Osteoblast (primary cell): ENCODE measurements around the gene TJAP1. TPM values are rescaled to one million over a fixed set of nuclear protein-coding genes. Genes with fewer than 3 reads are reported as not detected.
A peak's percentile ranks its signal among the peaks of the same experiment; 100 is the strongest.

Experiments
- DNase-seq: peaks from one replicate; pipeline ENCODE4 v3.0.0; 2011; ENCODE audit warnings: low spot score, mixed read lengths; ENCODE audit not compliant: insufficient read length; ENCODE audit errors: missing footprints
- H2AFZ ChIP-seq: 2 replicates; pipeline ENCODE4 v1.6.0; 2011; ENCODE audit warnings: mild to moderate bottlenecking, low read length
- H3K27ac ChIP-seq: 2 replicates; pipeline ENCODE4 v1.5.1; 2011; ENCODE audit warnings: mild to moderate bottlenecking, low read depth, low read length, moderate library complexity
- H3K27me3 ChIP-seq: 2 replicates; pipeline ENCODE4 v1.6.0; 2012; ENCODE audit warnings: mild to moderate bottlenecking, control low read depth, inconsistent platforms, low read length, moderate library complexity; ENCODE audit not compliant: insufficient read depth
- H3K36me3 ChIP-seq: 2 replicates; pipeline ENCODE4 v1.5.1; 2011; ENCODE audit warnings: mild to moderate bottlenecking, low read length, control low read depth, moderate library complexity; ENCODE audit not compliant: insufficient read depth
- H3K4me1 ChIP-seq: 2 replicates; pipeline ENCODE4 v1.5.1; 2011; ENCODE audit warnings: mild to moderate bottlenecking, low read length, control low read depth, moderate library complexity; ENCODE audit not compliant: insufficient read depth
- H3K4me2 ChIP-seq: 2 replicates; pipeline ENCODE4 v1.6.0; 2011; ENCODE audit warnings: mild to moderate bottlenecking, low read length; ENCODE audit not compliant: insufficient read depth
- H3K4me3 ChIP-seq: fragments of 200-600 bp; sonication (generic); 3 replicates; pipeline ENCODE4 v1.5.1; 2012; ENCODE audit warnings: mild to moderate bottlenecking, low read length, inconsistent platforms; ENCODE audit not compliant: insufficient read depth
- H3K79me2 ChIP-seq: 2 replicates; pipeline ENCODE4 v1.6.0; 2012; ENCODE audit warnings: mild to moderate bottlenecking, low read length, control low read depth, inconsistent platforms; ENCODE audit not compliant: insufficient read depth
- H3K9me3 ChIP-seq: 2 replicates; pipeline ENCODE4 v1.5.1; 2011; ENCODE audit warnings: low read depth, low read length, control low read depth
- H4K20me1 ChIP-seq: 2 replicates; pipeline ENCODE4 v1.6.0; 2012; ENCODE audit warnings: mild to moderate bottlenecking, low read length, control low read depth; ENCODE audit not compliant: insufficient read depth
- CTCF ChIP-seq: IDR thresholded peaks from 2 replicates; pipeline ENCODE4 v1.5.1; 2011; ENCODE audit warnings: mild to moderate bottlenecking, low read depth, low read length, moderate library complexity; ENCODE audit errors: extremely low read depth
- total RNA-seq: library from RNA; depleted of rRNA; stranded (reverse); fragments of >200 nt; gene quantifications from 2 replicates; pipeline ENCODE4 v1.2.3, GENCODE V29; 2012

TJAP1 gene
- total RNA-seq, 1 donor, result 14.5 TPM

GRCh38 chr6:43504756-43505593 is 27.6 kb downstream of the TJAP1 start:
- no peak overlapping the region for H3K27ac ChIP-seq
- no peak overlapping the region for H3K4me3 ChIP-seq
- no peak for DNase-seq
- peaks cover 45% of the 10 kb centered on the region for H3K36me3 ChIP-seq
- TF ChIP-seq CTCF, result no peak
- peaks cover 10% of the 10 kb centered on the region for H3K4me1 ChIP-seq
- no peak overlapping the region for H3K4me2 ChIP-seq
- H2AFZ ChIP-seq, result no peak overlapping the region
- no peaks in the 10 kb centered on the region for H3K27me3 ChIP-seq
- no peaks in the 10 kb centered on the region for H3K79me2 ChIP-seq
- H3K9me3 ChIP-seq, result no peaks in the 10 kb centered on the region
- peaks cover 3% of the 10 kb centered on the region for H4K20me1 ChIP-seq

- Histone ChIP-seq H4K20me1 (peaks cover 3% of the 10 kb centered on the region), H3K4me2 (no peak overlapping the region), H3K27ac (no peak overlapping the region), H3K79me2 (no peaks in the 10 kb centered on the region), H3K9me3 (no peaks in the 10 kb centered on the region), H3K27me3 (no peaks in the 10 kb centered on the region), H2AFZ (no peak overlapping the region), H3K4me1 (peaks cover 15% of the 10 kb centered on the region), H3K4me3 (no peak overlapping the region), H3K36me3 (peaks cover 38% of the 10 kb centered on the region)
- no peak for TF ChIP-seq CTCF
- DNase-seq, result no peak
These were observed 28.3 kb downstream of the TJAP1 start for GRCh38 chr6:43505718-43506117.

- Histone ChIP-seq H3K4me2 (no peak overlapping the region), H3K79me2 (no peaks in the 10 kb centered on the region), H3K4me1 (peaks cover 17% of the 10 kb centered on the region), H2AFZ (no peak overlapping the region), H4K20me1 (peaks cover 4% of the 10 kb centered on the region), H3K27ac (no peak overlapping the region), H3K27me3 (no peaks in the 10 kb centered on the region), H3K9me3 (no peaks in the 10 kb centered on the region), H3K4me3 (no peak overlapping the region), H3K36me3 (peaks cover 38% of the 10 kb centered on the region)
- DNase-seq, result no peak
- TF ChIP-seq CTCF, result no peak
These were observed 28.8 kb downstream of the TJAP1 start for GRCh38 chr6:43506171-43506570.

GRCh38 chr6:43506667-43507471 is 29.5 kb downstream of the TJAP1 start:
- Histone ChIP-seq H3K4me3 (no peak overlapping the region), H3K4me1 (peaks cover 17% of the 10 kb centered on the region), H2AFZ (no peak overlapping the region), H4K20me1 (peaks cover 9% of the 10 kb centered on the region), H3K36me3 (peaks cover 43% of the 10 kb centered on the region), H3K27me3 (no peaks in the 10 kb centered on the region), H3K79me2 (no peaks in the 10 kb centered on the region), H3K4me2 (no peak overlapping the region), H3K27ac (no peak overlapping the region), H3K9me3 (no peaks in the 10 kb centered on the region)
- peak; percentile 98 for DNase-seq
- TF ChIP-seq CTCF, result peak; percentile 98
